ENCODE measurements around the gene ARHGEF18.

Gene ARHGEF18

GRCh38 chr19:7386308-7386707 is 37.6 kb downstream of the ARHGEF18 start:
- DNase-seq = no peak

GRCh38 chr19:7386769-7387168 is 38.0 kb downstream of the ARHGEF18 start:
- DNase-seq = no peak

GRCh38 chr19:7391218-7391670 is 42.5 kb downstream of the ARHGEF18 start:
- no peak for DNase-seq

GRCh38 chr19:7393459-7393858 is 44.7 kb downstream of the ARHGEF18 start:
- no peak for DNase-seq

- DNase-seq = no peak
Observed at GRCh38 chr19:7393939-7394730, 45.4 kb downstream of the ARHGEF18 start.

GRCh38 chr19:7394731-7395359 is 46.1 kb downstream of the ARHGEF18 start:
- peak; percentile 85 to 92 for DNase-seq

- no peak for DNase-seq
Observed at GRCh38 chr19:7395360-7396066, 46.8 kb downstream of the ARHGEF18 start.

GRCh38 chr19:7397687-7398086 is 49.0 kb downstream of the ARHGEF18 start:
- no peak for DNase-seq
